HCT116 (cell line): Measurements from ENCODE around the gene EFNB1. TPM values are rescaled to one million over a fixed set of nuclear protein-coding genes. Genes with fewer than 3 reads are reported as not detected.

Experiments
- ATAC-seq: fragments of 200-7000 bp; cut with Tn5 transposase; 2 replicates; pipeline ENCODE4 v1.9.1; 2020; ENCODE audit warnings: mild to moderate bottlenecking, moderate library complexity
- BruUV-seq: library from RNA; stranded (reverse); fragments of 400-500 nt; replicated peaks from 2 replicates; lab custom pipeline; 2021; lab: Mats Ljungman, UMichigan
- CTCF ChIA-PET: fragments of 300-600 bp; sonication (Branson Sonifier 250); formaldehyde crosslinking; loops from one replicate; lab custom pipeline; 2021; ENCODE audit warnings: antibody characterized with exemption; lab: Charles Lee
- POLR2A ChIA-PET: fragments of 300-600, 350-600 bp; sonication (Branson Sonifier 250); formaldehyde crosslinking; loops from one replicate; lab custom pipeline; 2021; ENCODE audit warnings: antibody characterized with exemption; lab: Charles Lee
- RAD21 ChIA-PET, 2 experiments: fragments of 300-600 bp; sonication (Branson Sonifier 250); formaldehyde crosslinking; loops; one replicate each; lab custom pipeline; 2023; ENCODE audit warnings: low total read pairs in 2 of 2; ENCODE audit not compliant: uncharacterized antibody in 2 of 2, unreplicated experiment in 2 of 2, low non-redundant PET in 1 of 2; lab: Charles Lee
- DNase-seq: peaks from one replicate; pipeline ENCODE4 v3.0.0-alpha.2; 2010; ENCODE audit warnings: low read depth, low spot score
- H2AFZ ChIP-seq: fragments of 200-600 bp; shearing (Covaris generic), sonication (generic); 2 replicates; pipeline ENCODE4 v1.6.1; 2017; ENCODE audit warnings: low read depth, mixed run types, mixed read lengths, antibody characterized with exemption, low read length; ENCODE audit not compliant: poor library complexity, severe bottlenecking
- H3K27ac ChIP-seq: 2 replicates; pipeline ENCODE4 v1.5.1; 2012; ENCODE audit warnings: low read depth, low read length
- H3K27me3 ChIP-seq: fragments of 200-600 bp; sonication (generic); 2 replicates; pipeline ENCODE4 v1.6.1; 2016; ENCODE audit warnings: mixed run types, low read length, mixed read lengths; ENCODE audit not compliant: insufficient read depth
- H3K36me3 ChIP-seq, 2 experiments: fragments of 200-500 bp in 1 of 2; fragments of 200-600 bp in 1 of 2; sonication (Bioruptor generic) in 1 of 2; sonication (generic) in 1 of 2; 2 replicates each; pipeline versions ENCODE4 v1.5.1 to v1.6.1; 2014 to 2016; ENCODE audit warnings: low read length in 2 of 2, inconsistent platforms in 1 of 2, mixed read lengths in 1 of 2, mixed run types in 1 of 2; ENCODE audit not compliant: insufficient read depth in 2 of 2, control insufficient read depth in 1 of 2
- H3K4me1 ChIP-seq, 2 experiments: fragments of 200-600 bp in 1 of 2; sonication (generic) in 1 of 2; 2 replicates each; pipeline versions ENCODE4 v1.5.1 to v1.6.1; 2012 to 2017; ENCODE audit warnings: low read length in 2 of 2, inconsistent platforms in 1 of 2, mild to moderate bottlenecking in 1 of 2, mixed read lengths in 1 of 2, mixed run types in 1 of 2, moderate library complexity in 1 of 2; ENCODE audit not compliant: insufficient read depth in 2 of 2, control insufficient read depth in 1 of 2
- H3K4me2 ChIP-seq: fragments of 200-600 bp; sonication (generic); 2 replicates; pipeline ENCODE4 v1.6.1; 2017; ENCODE audit warnings: mixed run types, low read length, mixed read lengths
- H3K4me3 ChIP-seq, 2 experiments: fragments of 200-600 bp in 1 of 2; sonication (generic) in 1 of 2; replicated peaks in 1 of 2; 2 replicates each; pipeline ENCODE4 v1.5.1; 2011 to 2016; ENCODE audit warnings: low read length in 2 of 2, control low read depth in 1 of 2, low read depth in 1 of 2, mild to moderate bottlenecking in 1 of 2, mixed read lengths in 1 of 2, mixed run types in 1 of 2
- H3K79me2 ChIP-seq: fragments of 200-600 bp; sonication (generic); 2 replicates; pipeline ENCODE4 v1.6.1; 2017; ENCODE audit warnings: mild to moderate bottlenecking, mixed run types, low read length, moderate library complexity, mixed read lengths; ENCODE audit not compliant: insufficient read depth
- H3K9ac ChIP-seq: fragments of 200-600 bp; sonication (generic); 2 replicates; pipeline ENCODE4 v1.6.1; 2016; ENCODE audit warnings: low read length, mixed read lengths
- H3K9me2 ChIP-seq: fragments of 200-600 bp; sonication (generic), shearing (Covaris generic); 2 replicates; pipeline ENCODE4 v1.6.1; 2017; ENCODE audit warnings: mixed run types, mild to moderate bottlenecking, moderate library complexity; ENCODE audit not compliant: insufficient read depth
- H3K9me3 ChIP-seq, 2 experiments: fragments of 200-500 bp in 1 of 2; fragments of 200-600 bp in 1 of 2; sonication (Bioruptor generic) in 1 of 2; sonication (generic) in 1 of 2; 2 replicates each; pipeline ENCODE4 v1.6.1; 2014 to 2017; ENCODE audit warnings: low read length in 2 of 2, mixed read lengths in 2 of 2, inconsistent platforms in 1 of 2, low read depth in 1 of 2, mild to moderate bottlenecking in 1 of 2, mixed run types in 1 of 2, moderate library complexity in 1 of 2; ENCODE audit not compliant: control insufficient read depth in 1 of 2, insufficient read depth in 1 of 2
- H4K20me1 ChIP-seq: fragments of 200-600 bp; sonication (generic), shearing (Covaris generic); 2 replicates; pipeline ENCODE4 v1.6.1; 2017; ENCODE audit warnings: mixed run types, mild to moderate bottlenecking, moderate library complexity; ENCODE audit not compliant: insufficient read depth
- CBX3 ChIP-seq: IDR thresholded peaks from 2 replicates; pipeline ENCODE4 v1.6.1; 2012; ENCODE audit warnings: low read depth
- EZH2 ChIP-seq: fragments of 200-600 bp; sonication (generic); IDR thresholded peaks from 2 replicates; pipeline ENCODE4 v1.6.1; 2017; ENCODE audit warnings: antibody characterized with exemption, mixed run types
- EZH2phosphoT487 ChIP-seq: fragments of 200-600 bp; IDR thresholded peaks from 2 replicates; pipeline ENCODE4 v1.6.1; 2018; ENCODE audit warnings: antibody characterized with exemption, borderline replicate concordance
- FOSL1 ChIP-seq: IDR thresholded peaks from 2 replicates; pipeline ENCODE4 v1.6.1; 2012; ENCODE audit warnings: low read depth
- JUND ChIP-seq: IDR thresholded peaks from 2 replicates; pipeline ENCODE4 v1.6.1; 2012
- POLR2A ChIP-seq: IDR thresholded peaks from 2 replicates; pipeline ENCODE4 v1.7.0; 2011; ENCODE audit warnings: borderline replicate concordance; ENCODE audit not compliant: insufficient read depth, insufficient read length; ENCODE audit errors: extremely low read depth
- RAD21 ChIP-seq: IDR thresholded peaks from 2 replicates; pipeline ENCODE4 v1.6.1; 2012; ENCODE audit warnings: low read depth, mild to moderate bottlenecking
- SIN3A ChIP-seq: IDR thresholded peaks from 2 replicates; pipeline ENCODE4 v1.6.1; 2012; ENCODE audit warnings: low read depth
- SP1 ChIP-seq: IDR thresholded peaks from 2 replicates; pipeline ENCODE4 v1.6.1; 2012; ENCODE audit warnings: low read depth
- SRF ChIP-seq: IDR thresholded peaks from 2 replicates; pipeline ENCODE4 v1.6.1; 2012; ENCODE audit warnings: low read depth
- TCF7L2 ChIP-seq: IDR thresholded peaks from 2 replicates; pipeline ENCODE4 v1.7.0; 2011; ENCODE audit warnings: borderline replicate concordance, inconsistent platforms; ENCODE audit not compliant: insufficient read depth, insufficient read length; ENCODE audit errors: extremely low read depth
- YY1 ChIP-seq: IDR thresholded peaks from 2 replicates; pipeline ENCODE4 v1.6.1; 2011; ENCODE audit warnings: low read length, low read depth, moderate library complexity, mild to moderate bottlenecking; ENCODE audit not compliant: insufficient replicate concordance; ENCODE audit errors: extremely low read depth
- ZFX ChIP-seq: fragments of 450-650 bp; IDR thresholded peaks from 2 replicates; pipeline ENCODE4 v1.6.1; 2017
- ZNF274 ChIP-seq: fragments of 200-500 bp; sonication (Bioruptor generic); IDR thresholded peaks from 2 replicates; pipeline ENCODE4 v1.6.1; 2014; ENCODE audit warnings: mild to moderate bottlenecking, low read depth, low read length, inconsistent platforms
- intact Hi-C: fragments of 100-400 bp; cut with micrococcal nuclease; formaldehyde crosslinking; loops from 2 replicates; pipeline ENCODE4 v1.10.0; 2022
- total RNA-seq: library from RNA; stranded (reverse); gene quantifications from one replicate; pipeline ENCODE4 v1.2.1, GENCODE V29; 2021; ENCODE audit not compliant: unreplicated experiment
- TF ChIP-seq, protein P1 (sequence below): IDR thresholded peaks from 2 replicates; pipeline ENCODE4 v1.6.1; 2011; ENCODE audit warnings: mild to moderate bottlenecking, low read length, moderate library complexity; ENCODE audit not compliant: insufficient replicate concordance; ENCODE audit errors: extremely low read depth
- TF ChIP-seq, protein P2 (sequence below): IDR thresholded peaks from 2 replicates; pipeline ENCODE4 v1.6.1; 2012

The EFNB1 gene
- total RNA-seq, 1 experiment from 2014 or later, result 14.7 TPM

- no peaks in the 10 kb centered on the region for H3K9me2 ChIP-seq
- TF ChIP-seq RAD21 (no peak), POLR2A (no peak), SP1 (no peak), ZNF274 (no peak), ZFX (no peak), EZH2phosphoT487 (no peak), TCF7L2 (no peak), CBX3 (no peak), EZH2 (no peak), YY1 (no peak), FOSL1 (no peak), SIN3A (no peak), SRF (no peak), JUND (no peak)
- TF ChIP-seq, protein P1, sequence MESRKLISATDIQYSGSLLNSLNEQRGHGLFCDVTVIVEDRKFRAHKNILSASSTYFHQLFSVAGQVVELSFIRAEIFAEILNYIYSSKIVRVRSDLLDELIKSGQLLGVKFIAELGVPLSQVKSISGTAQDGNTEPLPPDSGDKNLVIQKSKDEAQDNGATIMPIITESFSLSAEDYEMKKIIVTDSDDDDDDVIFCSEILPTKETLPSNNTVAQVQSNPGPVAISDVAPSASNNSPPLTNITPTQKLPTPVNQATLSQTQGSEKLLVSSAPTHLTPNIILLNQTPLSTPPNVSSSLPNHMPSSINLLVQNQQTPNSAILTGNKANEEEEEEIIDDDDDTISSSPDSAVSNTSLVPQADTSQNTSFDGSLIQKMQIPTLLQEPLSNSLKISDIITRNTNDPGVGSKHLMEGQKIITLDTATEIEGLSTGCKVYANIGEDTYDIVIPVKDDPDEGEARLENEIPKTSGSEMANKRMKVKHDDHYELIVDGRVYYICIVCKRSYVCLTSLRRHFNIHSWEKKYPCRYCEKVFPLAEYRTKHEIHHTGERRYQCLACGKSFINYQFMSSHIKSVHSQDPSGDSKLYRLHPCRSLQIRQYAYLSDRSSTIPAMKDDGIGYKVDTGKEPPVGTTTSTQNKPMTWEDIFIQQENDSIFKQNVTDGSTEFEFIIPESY, result no peak
- TF ChIP-seq, protein P2, sequence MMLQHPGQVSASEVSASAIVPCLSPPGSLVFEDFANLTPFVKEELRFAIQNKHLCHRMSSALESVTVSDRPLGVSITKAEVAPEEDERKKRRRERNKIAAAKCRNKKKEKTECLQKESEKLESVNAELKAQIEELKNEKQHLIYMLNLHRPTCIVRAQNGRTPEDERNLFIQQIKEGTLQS, result no peak
- TF ChIP-seq, all 23 proteins: peak for 0
- ATAC-seq, result no peak
- H3K4me3 ChIP-seq, result no peak overlapping the region
- H3K4me2 ChIP-seq, result no peak overlapping the region
- no peaks in the 10 kb centered on the region for H3K36me3 ChIP-seq
- H3K4me1 ChIP-seq, result no peaks in the 10 kb centered on the region
- ChIA-PET CTCF (no interaction called here), POLR2A (no interaction called here), RAD21 (no interaction called here)
- no peaks in the 10 kb centered on the region for H3K27me3 ChIP-seq
- no peak for DNase-seq
- no peaks in the 10 kb centered on the region for H3K79me2 ChIP-seq
- no peaks in the 10 kb centered on the region for H3K9me3 ChIP-seq
- no peak overlapping the region for H3K27ac ChIP-seq
- H2AFZ ChIP-seq, result no peak overlapping the region
- H3K9ac ChIP-seq, result no peak overlapping the region
- no peaks in the 10 kb centered on the region for H4K20me1 ChIP-seq
- intact Hi-C loops, result no loop called here
- BruUV-seq, result no TSS peak
Observed at GRCh38 chrX:68789966-68790365, 38.9 kb upstream of the EFNB1 start.
